Head of caudate nucleus (tissue), 42 donors: ENCODE data around the gene PPBP.
"Not testable (repeated sequence)": the region's sequence is repeated elsewhere in the genome, so short reads cannot be mapped to it uniquely, and the experiment has no call there.

Source experiments
- DNase-seq, 42 donors: peaks; one replicate each; pipeline versions ENCODE4 v3.0.0 to v3.0.0-alpha.2; 2020 to 2021; ENCODE audit warnings: mixed read lengths in 7 of 42
- intact Hi-C: fragments of 100-400 bp; cut with DNase I; formaldehyde crosslinking; loops from one replicate; pipeline ENCODE4 v1.15.0; 2022

Gene PPBP

DNA sequence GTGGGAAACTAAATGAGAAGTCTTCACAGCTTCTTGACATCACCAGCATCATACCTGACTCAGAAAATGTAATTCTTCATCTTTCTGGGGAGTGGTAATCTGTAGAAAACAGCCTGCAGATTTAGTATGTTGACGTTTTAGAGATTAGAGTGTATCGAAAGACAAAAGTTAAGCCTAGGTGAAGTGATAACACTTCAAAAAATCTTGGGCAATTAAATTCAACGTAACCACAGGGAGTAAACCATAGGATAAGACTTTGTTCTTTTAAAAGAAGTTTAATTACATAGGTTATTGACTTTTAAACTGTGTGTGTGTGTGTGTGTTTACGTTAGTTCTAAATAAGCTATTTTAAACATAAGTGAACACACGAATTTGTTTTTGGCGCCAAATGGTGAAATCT, 12.3 kb upstream of the PPBP start:
- intact Hi-C loops, result no loop called here
- no peak for DNase-seq

DNA sequence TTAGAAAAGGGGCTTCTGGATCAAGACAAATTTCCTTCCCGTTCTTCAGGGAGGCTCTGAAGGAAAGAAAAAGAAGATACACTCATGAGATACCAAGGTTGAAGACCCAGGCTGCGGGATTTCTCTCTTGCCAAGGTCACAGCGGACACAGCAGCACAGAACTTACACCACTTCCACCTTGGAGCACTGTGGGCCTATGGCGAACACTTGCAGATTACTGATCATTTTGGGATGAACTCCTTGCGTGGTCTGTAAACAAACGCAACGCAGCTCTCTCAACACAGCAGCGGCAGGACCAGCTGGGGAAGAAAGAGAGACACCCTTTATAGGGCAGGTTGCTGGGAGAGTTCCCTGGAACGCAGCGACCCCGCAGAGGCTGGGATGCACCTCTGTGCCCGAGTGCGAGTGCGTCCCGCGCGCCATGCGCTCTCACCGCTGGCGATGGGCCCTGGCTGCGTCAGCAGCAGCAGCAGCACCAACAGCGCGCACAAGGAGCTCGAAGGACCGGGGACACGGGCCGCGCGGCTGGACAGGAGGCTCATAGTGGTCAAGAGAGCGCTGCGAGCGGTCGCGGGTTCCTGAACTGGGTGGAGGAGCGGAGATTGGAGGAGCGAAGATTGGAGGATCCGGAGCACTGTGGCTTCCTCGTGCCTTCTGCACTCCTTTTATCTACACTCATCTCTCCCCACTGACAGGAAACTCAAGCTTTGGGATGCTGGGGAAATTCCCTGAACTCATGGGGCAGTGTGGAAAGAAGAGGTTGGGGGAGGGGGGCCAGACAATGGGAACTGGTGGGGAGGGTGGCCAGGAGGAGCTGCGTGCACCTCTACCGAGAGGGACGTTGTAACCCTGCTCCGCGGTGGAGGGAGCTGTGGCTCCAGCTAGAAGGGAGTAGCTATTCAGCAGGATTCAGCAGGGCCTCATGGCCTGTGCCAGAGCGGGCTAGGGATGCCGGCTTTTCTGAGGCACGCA, 10.3 kb upstream of the PPBP start, which contains the start of gene CXCL5:
Gene CXCL5 (minus strand): TSS at position 638 of the 972 bp plus-strand sequence. CDS start 96 bp downstream, at position 542.
- intact Hi-C loops, result no loop called here
- DNase-seq, result peak in 38 of 42 donors; percentile 8 to 67 (median 36)

DNA sequence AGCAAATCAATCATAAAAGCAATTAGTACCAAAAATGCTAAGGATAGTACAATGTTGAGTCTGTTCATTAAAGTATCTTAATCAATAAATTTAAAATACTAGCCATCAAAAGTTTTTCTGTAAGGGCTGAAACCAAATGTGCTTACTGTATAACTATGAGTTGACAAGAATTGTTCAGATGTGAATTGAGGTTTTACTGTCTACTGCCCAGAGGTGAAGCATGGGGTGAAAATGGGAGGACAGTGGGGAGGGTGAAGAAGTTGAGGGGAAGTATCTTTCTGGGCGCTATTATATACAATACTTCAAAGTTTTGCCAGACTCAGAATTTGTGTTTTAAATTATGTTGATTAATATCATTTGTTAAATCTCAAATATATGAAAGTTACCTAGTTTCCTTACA, 4.1 kb upstream of the PPBP start:
- no peak for DNase-seq
- intact Hi-C loops, result no loop called here

DNA sequence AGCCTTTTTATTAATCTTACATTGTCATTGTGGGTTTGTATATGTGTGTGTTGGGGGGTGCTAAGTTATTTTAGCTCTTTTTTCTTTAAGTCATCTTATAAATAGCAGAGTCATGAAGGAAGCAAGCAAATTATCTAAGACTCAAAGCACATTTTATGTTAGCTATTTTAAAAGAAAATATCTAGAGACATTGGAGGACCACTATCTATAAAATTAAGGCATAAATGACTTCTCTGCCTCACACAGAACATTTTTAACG, 3.7 kb upstream of the PPBP start:
- intact Hi-C loops, result no loop called here
- no peak for DNase-seq

DNA sequence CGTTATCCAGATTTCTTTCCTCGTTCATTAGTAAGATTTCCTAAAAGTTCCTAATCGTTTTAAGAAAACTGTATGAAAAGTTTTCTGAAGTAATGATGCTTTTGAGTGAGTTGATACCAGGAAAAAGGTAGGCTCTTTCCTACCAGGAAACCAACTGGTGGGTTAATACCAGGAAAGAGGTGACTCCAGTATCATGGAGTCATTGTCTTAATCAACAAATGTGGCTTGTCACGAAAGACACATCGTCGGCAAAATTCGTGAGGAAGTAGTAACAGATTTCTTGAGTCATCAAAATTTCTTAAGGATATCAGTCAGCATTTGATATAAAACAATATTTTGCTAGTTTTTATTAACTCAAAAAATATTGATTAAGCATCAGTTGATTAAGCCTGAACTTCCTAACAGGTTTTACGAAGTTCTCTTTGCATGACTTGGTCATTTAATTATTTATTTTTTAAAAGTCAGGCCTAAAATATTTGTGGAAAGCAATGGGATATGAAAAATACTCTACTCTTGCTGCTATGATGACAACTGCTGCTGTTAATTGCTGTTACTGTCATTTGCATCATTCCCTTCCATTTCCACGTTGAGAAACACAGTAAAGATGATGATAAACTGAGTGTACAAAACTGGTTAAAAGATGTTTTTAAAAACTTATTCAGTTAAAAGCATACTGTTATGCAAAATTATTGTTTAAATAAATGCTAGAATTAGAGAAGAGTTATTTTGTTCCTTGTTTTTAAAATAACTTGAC, 3.2 kb upstream of the PPBP start:
- intact Hi-C loops, result no loop called here
- no peak for DNase-seq

DNA sequence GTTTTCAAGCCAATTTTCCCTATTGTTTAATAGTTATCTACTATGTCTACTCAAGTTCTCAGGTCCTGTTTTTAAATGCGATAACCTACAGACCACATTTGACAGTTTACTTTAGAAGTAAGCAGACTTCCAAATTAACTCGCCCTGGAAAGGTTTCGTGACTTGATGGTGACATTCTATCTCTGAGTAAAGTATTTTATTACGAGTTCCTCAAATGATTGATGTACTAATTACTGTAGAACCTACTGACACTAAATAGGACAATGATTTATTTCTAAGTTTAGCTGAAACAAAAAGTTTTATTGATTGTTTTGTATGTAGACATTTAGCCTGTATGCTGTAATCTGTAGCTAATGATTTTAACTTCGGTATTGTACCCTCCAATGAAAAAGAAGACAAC, 1.9 kb upstream of the PPBP start:
- intact Hi-C loops, result no loop called here
- no peak for DNase-seq

DNA sequence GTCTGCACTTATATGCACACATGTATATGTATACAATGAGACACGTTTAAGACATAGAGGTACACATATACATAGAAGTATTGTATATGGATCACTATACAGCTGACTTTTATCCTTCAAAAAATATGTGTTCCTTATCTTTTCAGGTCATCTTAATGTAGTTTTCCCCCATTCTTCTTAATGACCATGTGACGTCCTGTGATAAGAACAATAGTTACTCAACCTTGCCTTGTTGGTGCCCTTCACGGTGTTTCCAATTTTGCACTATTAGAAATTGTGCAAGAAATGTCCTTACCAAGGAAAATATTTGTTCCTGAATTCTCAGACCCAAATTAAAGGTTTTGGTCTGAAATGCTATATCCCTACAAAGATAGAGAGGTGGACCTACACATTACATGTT, 1.0 kb upstream of the PPBP start:
- intact Hi-C loops, result no loop called here
- no peak for DNase-seq

DNA sequence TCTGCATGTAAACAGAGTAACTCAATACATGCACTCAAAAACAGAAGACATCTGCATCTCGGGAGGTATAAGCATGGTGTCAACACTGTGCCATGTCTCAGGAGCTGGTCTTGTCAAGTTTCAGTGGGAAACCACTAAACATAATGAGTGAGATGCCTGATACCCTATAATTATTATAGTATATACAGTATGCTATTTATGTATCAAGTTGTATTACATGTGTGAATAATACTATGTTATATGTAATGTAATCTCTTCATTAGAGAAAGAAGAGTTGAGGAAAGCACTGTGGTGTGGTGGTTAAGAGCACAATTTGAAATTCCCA, 2.5 kb downstream of the PPBP start:
- intact Hi-C loops, result no loop called here
- DNase-seq, result no peak

DNA sequence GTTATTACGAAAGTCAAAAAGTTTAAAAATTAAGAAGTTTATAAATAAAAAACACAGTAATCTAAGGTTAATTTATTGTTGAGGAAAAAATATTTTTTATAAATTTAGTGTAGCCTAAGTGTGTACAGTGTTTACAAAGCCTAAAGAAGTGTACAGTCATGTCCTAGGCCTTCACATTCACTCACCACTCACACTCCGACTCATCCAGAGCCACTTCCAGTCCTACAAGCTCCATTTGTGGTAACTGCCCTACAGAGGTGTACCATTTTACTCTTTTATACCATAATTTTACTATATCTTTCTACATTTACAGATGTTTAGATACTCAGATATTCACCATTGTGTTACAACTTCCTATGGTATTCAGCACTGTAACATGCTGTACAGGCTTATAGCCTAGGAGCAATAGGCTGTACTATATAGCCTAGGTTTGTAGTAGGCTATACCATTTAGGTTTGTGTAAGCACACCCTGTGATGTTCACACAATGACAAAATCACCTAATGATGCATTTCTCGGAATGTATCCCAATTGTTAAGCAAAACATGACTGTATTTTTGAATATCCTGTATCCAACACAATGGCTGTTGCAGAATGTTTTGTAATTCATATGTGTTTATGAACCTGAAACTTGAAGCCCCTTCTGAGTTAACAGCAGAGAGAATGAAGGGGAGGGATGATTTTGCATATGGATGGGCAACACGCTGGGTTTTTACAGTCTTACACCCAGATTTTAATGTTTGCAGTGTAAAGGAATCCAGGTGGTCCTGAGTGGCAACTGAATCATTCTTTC, 3.1 kb downstream of the PPBP start:
- intact Hi-C loops, result no loop called here

DNA sequence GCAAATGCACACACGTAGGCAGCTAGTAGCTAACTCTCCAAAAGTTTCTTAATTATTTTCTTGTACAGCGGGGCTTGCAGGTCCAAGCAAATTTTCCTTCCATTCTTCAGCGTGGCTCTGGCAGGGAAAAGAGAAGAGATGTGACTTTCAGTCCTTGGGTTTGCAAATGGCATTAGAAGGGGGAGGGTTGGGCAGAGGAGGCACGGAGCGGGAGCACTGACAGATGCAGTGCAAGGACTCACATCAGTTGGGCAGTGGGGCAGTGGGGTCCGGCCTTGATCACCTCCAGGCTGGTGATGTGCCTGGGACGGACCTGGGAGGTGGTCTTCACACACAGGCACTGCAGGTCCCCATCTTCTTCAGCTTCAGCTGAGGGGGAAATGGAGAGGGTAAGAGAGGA, 6.8 kb downstream of the PPBP start:
- DNase-seq, intact Hi-C loops: not testable (repeated sequence)

More for the DNA sequence above, 3.1 kb downstream of the PPBP start:
- no peak for DNase-seq

DNA sequence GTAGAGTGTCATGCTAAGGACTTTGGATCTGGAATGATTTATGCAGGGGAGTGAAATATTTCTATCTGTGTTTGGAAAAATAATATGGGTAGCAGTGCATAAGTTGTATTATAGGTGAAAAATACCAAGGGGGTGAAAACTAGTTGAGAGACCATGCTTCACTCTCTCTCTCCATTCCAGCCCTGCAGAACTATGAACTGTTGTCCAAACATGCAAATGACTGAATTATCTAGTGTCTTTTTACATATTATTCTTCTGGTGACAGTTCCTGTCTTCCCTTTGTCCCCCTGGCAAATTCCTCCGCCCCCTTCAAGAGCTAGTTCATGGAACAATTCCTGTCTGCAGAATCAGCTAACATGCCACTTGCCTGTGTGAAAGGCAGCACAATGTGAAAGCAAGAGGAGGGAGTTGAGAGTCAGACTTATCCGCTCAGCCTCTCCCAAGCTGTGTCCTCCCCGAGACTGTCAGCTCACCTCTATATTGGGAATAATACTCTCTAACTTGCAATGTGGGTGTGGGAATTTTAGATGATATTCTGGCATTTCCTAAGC, 8.5 kb downstream of the PPBP start:
- intact Hi-C loops, result no loop called here
- no peak for DNase-seq

DNA sequence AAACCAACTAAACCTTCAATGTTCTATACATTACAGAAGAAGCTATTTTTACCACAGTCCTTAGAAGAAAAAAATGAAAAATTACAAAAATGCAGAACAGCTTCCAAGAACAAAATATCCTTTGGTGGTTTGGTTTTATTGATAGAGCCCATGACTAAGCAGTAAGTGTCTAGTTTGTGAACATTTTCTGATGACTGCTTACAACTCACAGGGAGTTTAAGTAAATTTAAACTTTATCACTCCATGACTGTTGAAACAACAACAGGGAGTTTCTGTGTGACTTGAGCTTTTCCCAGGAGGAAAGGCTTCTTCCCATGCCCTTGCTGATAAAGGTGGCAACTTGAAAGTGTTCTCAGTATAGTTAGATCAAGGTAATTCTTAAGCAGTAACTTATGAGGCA, 9.1 kb downstream of the PPBP start:
- no peak for DNase-seq
- intact Hi-C loops, result no loop called here

DNA sequence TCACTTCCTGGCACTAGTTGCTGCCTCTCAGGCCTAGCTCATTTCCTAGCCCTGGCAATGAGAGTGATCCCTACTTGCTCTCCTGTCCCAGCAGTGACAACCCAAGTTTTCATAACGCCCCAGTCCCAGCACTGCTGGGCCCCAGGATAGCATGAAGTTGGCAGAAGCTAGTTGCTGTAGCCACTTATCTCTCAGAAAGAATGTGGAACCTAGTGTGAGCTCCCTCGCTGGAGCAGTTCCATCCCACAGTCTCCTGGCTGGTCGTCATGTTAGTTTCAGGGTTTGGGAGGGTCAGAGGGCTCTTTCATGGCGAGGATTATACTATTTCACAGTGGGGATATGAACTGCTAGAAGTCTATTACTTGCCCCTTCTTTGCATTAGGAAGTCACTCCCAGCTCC, 11.3 kb downstream of the PPBP start:
- intact Hi-C loops, result no loop called here
- no peak for DNase-seq

DNA sequence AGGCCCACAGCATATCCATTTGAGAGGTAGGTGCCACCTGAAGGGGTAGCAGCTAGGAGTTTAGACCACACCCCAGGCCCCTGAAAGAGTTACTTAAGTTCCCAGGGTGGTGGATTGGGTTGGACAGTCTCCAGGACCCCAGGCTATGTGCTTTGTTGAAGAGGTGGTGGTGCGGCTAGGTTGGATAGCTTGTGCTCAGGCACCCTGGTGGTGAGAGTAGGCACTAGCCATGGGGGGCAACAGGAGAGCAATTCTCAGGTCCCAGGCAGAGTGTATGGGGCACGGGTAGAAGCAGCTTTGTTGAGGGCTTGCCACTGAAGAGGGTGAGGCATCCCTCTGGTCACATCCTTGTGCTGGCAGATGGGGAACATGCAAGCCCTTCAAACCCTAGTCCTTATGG, 11.8 kb downstream of the PPBP start:
- intact Hi-C loops, result no loop called here
- no peak for DNase-seq

DNA sequence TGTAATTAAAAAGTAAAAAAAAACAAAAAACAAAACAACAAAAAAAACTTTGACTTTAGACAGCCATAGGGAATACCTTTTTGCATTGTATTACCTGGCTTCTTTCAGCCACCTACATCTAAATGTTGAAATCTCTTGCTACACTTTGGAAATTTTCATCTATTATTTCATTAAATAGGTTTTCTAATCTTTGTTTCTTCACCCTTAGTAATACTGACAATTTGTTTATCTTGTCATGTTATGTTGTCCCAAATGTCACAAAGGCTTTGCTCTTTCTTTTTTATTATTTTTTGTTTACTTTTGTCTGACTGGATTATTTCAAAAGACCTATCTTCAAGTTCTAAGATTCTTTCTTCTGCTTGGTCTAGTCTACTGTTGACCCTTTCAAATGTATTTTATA, 13.6 kb downstream of the PPBP start:
- no peak for DNase-seq
- intact Hi-C loops, result no loop called here

DNA sequence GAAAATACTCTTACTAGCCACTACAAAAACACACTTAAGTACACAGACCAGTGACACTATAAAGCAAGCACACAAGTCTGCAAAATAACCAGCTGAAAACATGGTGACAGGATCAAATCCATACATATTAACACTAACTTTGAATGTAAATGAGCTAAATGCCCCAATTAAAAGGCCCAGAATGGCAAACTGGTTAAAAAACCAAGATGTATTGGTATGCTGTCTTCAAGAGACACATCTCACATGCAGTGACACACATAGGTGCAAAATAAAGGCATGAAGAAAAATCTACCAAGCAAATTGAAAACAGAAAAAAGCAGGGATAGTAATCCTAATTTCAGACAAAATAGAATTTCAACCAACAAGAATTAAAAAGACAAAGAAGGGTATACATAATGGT, 17.0 kb downstream of the PPBP start:
- DNase-seq, result no peak
- intact Hi-C loops, result no loop called here

DNA sequence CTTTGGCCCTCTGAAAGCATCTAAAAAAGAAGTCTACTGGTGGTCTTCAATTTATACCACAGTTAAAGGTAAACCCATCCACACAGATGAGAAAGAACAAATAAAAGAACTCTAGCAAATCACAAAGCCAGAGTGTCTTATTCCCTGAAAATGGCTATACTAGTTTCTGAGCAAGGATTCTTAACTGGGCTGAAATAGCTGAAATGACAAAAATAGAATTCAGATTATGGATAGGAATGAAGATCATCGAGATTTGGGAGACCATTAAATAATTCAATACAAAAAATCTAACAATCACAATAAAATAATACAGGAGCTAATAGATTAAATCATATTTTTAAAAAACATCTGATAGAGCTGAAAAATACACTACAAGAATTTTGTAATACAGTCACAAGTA, 18.0 kb downstream of the PPBP start:
- intact Hi-C loops, result no loop called here

DNA sequence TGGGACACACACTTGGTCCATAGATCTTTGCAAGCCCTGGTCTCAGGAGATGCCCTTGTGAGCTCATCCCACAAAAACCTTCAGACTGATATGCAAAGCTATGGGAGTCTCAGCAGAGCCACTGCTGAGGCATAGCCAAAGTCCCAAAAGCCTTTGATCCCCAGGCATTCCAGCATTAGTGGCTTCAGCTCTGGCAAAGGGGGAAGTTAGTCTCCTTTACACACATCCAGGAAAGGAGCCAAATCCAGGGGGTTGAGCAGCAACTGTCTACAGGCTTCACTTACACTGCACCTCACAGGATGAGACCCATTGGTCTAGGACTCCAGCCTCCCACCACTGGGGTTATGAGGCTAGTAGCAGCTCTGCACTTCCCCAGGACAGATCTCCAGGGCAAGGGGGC, 20.1 kb downstream of the PPBP start:
- no peak for DNase-seq
- intact Hi-C loops, result no loop called here

More for the DNA sequence above, 18.0 kb downstream of the PPBP start:
- no peak for DNase-seq

DNA sequence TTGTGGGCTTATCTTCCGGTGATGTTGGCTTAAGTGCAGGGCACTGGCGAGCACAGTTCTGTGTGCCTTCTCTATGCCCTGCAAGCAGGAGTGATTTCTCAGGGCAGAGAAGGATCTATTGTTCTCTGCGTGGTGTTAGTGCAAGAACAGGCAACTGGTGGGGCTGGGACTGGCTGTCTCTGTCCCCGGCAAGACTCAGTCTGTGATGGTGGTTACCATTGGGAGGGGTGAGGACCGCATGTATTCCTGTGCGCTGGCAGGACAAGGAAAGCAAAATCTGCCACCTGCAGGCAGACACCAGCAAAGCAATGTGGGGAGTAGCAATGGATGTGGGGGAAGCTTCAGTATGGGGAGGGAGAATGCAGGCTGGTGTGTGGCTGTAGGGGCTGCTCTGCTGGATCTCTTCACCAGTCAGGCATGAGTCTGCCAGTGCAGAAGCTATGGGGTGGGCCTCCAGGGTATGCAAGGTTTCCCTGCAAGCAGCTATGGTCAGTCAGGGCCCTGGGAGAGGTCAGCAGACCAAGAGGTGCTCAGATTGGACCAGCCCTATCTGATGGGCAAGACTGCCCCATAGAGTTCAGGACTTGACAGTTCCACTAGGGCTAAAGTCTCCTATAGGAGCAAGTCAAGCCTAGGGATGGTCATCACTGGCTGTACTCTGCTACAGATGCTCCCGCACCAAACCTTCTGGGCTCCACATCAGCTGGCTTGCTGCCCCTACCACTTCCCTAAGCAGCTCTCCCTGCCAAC, 23.0 kb downstream of the PPBP start:
- intact Hi-C loops, result no loop called here
- no peak for DNase-seq
